H9 (cell line): ENCODE data around the gene NOP9. TPM values are rescaled to one million over a fixed set of nuclear protein-coding genes. Genes with fewer than 3 reads are reported as not detected.
A peak's percentile ranks its signal among the peaks of the same experiment; 100 is the strongest.

Experiments used
- DNase-seq: peaks from one replicate; pipeline ENCODE4 v3.0.0-alpha.2; 2017
- H2AFZ ChIP-seq: one replicate; pipeline ENCODE4 v1.6.1; 2013; ENCODE audit warnings: mild to moderate bottlenecking, low read length, control low read depth, moderate library complexity
- H2AK5ac ChIP-seq: 2 replicates; pipeline ENCODE4 v1.6.1; 2013; ENCODE audit warnings: low read length, control low read depth, mixed read lengths; ENCODE audit not compliant: insufficient read length
- H2BK120ac ChIP-seq: one replicate; pipeline ENCODE4 v1.6.1; 2013; ENCODE audit warnings: low read depth, mild to moderate bottlenecking, low read length, control low read depth, inconsistent platforms; ENCODE audit not compliant: poor library complexity, severe bottlenecking
- H2BK12ac ChIP-seq: 2 replicates; pipeline ENCODE4 v1.6.1; 2013; ENCODE audit warnings: low read length, control low read depth, mixed read lengths, low read depth; ENCODE audit not compliant: insufficient read length
- H2BK15ac ChIP-seq: 2 replicates; pipeline ENCODE4 v1.6.1; 2013; ENCODE audit warnings: low read depth, low read length, control low read depth
- H2BK20ac ChIP-seq: one replicate; pipeline ENCODE4 v1.6.1; 2013; ENCODE audit warnings: low read depth, mild to moderate bottlenecking, low read length, control low read depth, inconsistent platforms; ENCODE audit not compliant: poor library complexity, severe bottlenecking
- H2BK5ac ChIP-seq: 2 replicates; pipeline ENCODE4 v1.6.1; 2013; ENCODE audit warnings: low read length, control low read depth, mixed read lengths; ENCODE audit not compliant: insufficient read length
- H3K14ac ChIP-seq: 2 replicates; pipeline ENCODE4 v1.6.1; 2013; ENCODE audit warnings: low read length, control low read depth; ENCODE audit not compliant: insufficient read depth
- H3K18ac ChIP-seq: 2 replicates; pipeline ENCODE4 v1.6.1; 2013; ENCODE audit warnings: low read depth, mild to moderate bottlenecking, mixed read lengths, low read length, control low read depth; ENCODE audit not compliant: insufficient read length
- H3K23ac ChIP-seq: 2 replicates; pipeline ENCODE4 v1.6.1; 2013; ENCODE audit warnings: low read length, control low read depth, mixed read lengths, low read depth; ENCODE audit not compliant: insufficient read length
- H3K23me2 ChIP-seq: 2 replicates; pipeline ENCODE4 v1.6.1; 2013; ENCODE audit warnings: low read depth, mild to moderate bottlenecking, mixed read lengths, low read length, control low read depth; ENCODE audit not compliant: insufficient read length, poor library complexity, severe bottlenecking
- H3K27ac ChIP-seq: 2 replicates; pipeline ENCODE4 v1.5.1; 2013; ENCODE audit warnings: low read length, control low read depth, mixed read lengths, low read depth; ENCODE audit not compliant: insufficient read length
- H3K27me3 ChIP-seq: 2 replicates; pipeline ENCODE4 v1.6.1; 2013; ENCODE audit warnings: low read length, control low read depth, inconsistent platforms; ENCODE audit not compliant: insufficient read depth
- H3K4ac ChIP-seq: 2 replicates; pipeline ENCODE4 v1.6.1; 2013; ENCODE audit warnings: low read depth, mild to moderate bottlenecking, control low read depth, inconsistent platforms, low read length, moderate library complexity
- H3K4me1 ChIP-seq: 2 replicates; pipeline ENCODE4 v1.6.1; 2013; ENCODE audit warnings: low read length, control low read depth, inconsistent platforms; ENCODE audit not compliant: insufficient read depth
- H3K4me2 ChIP-seq: 2 replicates; pipeline ENCODE4 v1.6.1; 2013; ENCODE audit warnings: low read length, control low read depth, mixed read lengths; ENCODE audit not compliant: insufficient read length, insufficient read depth
- H3K56ac ChIP-seq: 2 replicates; pipeline ENCODE4 v1.6.1; 2013; ENCODE audit warnings: low read depth, mild to moderate bottlenecking, mixed read lengths, low read length, control low read depth; ENCODE audit not compliant: insufficient read length
- H3K79me1 ChIP-seq: 2 replicates; pipeline ENCODE4 v1.6.1; 2013; ENCODE audit warnings: low read depth, mild to moderate bottlenecking, moderate library complexity, low read length, control low read depth, inconsistent platforms; ENCODE audit not compliant: insufficient read depth, poor library complexity, severe bottlenecking
- H3K79me2 ChIP-seq: 2 replicates; pipeline ENCODE4 v1.6.1; 2013; ENCODE audit warnings: low read length, control low read depth, inconsistent platforms; ENCODE audit not compliant: insufficient read depth
- H3K9ac ChIP-seq: 2 replicates; pipeline ENCODE4 v1.6.1; 2013; ENCODE audit warnings: low read length, control low read depth, mixed read lengths; ENCODE audit not compliant: insufficient read length; ENCODE audit errors: extremely low read depth
- H3K9me3 ChIP-seq: one replicate; pipeline ENCODE4 v1.6.1; 2013; ENCODE audit warnings: low read depth, low read length, inconsistent platforms; ENCODE audit not compliant: control insufficient read depth
- H3T11ph ChIP-seq: one replicate; pipeline ENCODE4 v1.6.1; 2013; ENCODE audit warnings: mild to moderate bottlenecking, low read length, control low read depth, inconsistent platforms
- H4K20me1 ChIP-seq: one replicate; pipeline ENCODE4 v1.6.1; 2013; ENCODE audit not compliant: control insufficient read depth, insufficient read length, insufficient read depth
- H4K5ac ChIP-seq: 2 replicates; pipeline ENCODE4 v1.6.1; 2013; ENCODE audit warnings: low read depth, mild to moderate bottlenecking, mixed read lengths, low read length, control low read depth; ENCODE audit not compliant: insufficient read length
- H4K8ac ChIP-seq: replicated peaks from 2 replicates; pipeline ENCODE4 v1.6.1; 2013; ENCODE audit warnings: low read length, control low read depth, mixed read lengths, low read depth; ENCODE audit not compliant: insufficient read length
- H4K91ac ChIP-seq: 2 replicates; pipeline ENCODE4 v1.6.1; 2013; ENCODE audit warnings: low read depth, mild to moderate bottlenecking, moderate library complexity, mixed read lengths, low read length, control low read depth; ENCODE audit not compliant: insufficient read length
- H3K27ac Mint-ChIP-seq, 3 experiments: 2 replicates in 2 of 3; 3 replicates in 1 of 3; pipeline ENCODE4 v1.8.0; 2020 to 2021; ENCODE audit warnings: mixed read lengths in 3 of 3, mild to moderate bottlenecking in 1 of 3, moderate library complexity in 1 of 3
- H3K27me3 Mint-ChIP-seq: 2 replicates; pipeline ENCODE4 v1.8.0; 2021; ENCODE audit warnings: low read depth, mild to moderate bottlenecking, moderate library complexity, mixed read lengths
- H3K36me3 Mint-ChIP-seq, 3 experiments: 2 replicates in 2 of 3; 3 replicates in 1 of 3; pipeline ENCODE4 v1.8.0; 2020 to 2021; ENCODE audit warnings: low read depth in 3 of 3, mixed read lengths in 3 of 3; ENCODE audit not compliant: insufficient read depth in 1 of 3
- H3K4me1 Mint-ChIP-seq, 2 experiments: 2 replicates each; pipeline ENCODE4 v1.8.0; 2020; ENCODE audit warnings: mixed read lengths in 2 of 2
- H3K4me3 Mint-ChIP-seq, 2 experiments: 2 replicates in 1 of 2; 3 replicates in 1 of 2; pipeline ENCODE4 v1.8.0; 2020 to 2021; ENCODE audit warnings: mild to moderate bottlenecking in 2 of 2, mixed read lengths in 2 of 2, moderate library complexity in 1 of 2
- H3K9me3 Mint-ChIP-seq, 2 experiments: 2 replicates in 1 of 2; 3 replicates in 1 of 2; pipeline ENCODE4 v1.8.0; 2020; ENCODE audit warnings: mild to moderate bottlenecking in 2 of 2, mixed read lengths in 2 of 2, moderate library complexity in 1 of 2
- CTCF ChIP-seq: fragments of 200-600 bp; sonication (generic); conservative IDR thresholded peaks from 3 replicates; pipeline ENCODE4 v1.8.0; 2021; ENCODE audit warnings: antibody characterized with exemption, mild to moderate bottlenecking
- WGBS: extraction: QIAGEN DNeasy Blood & Tissue Kit; methylation state at CpG from one replicate; pipeline ENCODE4 v1.1.7; 2013; ENCODE audit warnings: missing lambda C conversion rate, low lambda C conversion rate, mixed read lengths; ENCODE audit not compliant: insufficient read length; ENCODE audit errors: extremely low coverage; 5-methylcytosine and 5-hydroxymethylcytosine counted together
- total RNA-seq: library from RNA; stranded (reverse); gene quantifications from 2 replicates; pipeline ENCODE4 v1.2.1, GENCODE V29; 2021

Gene NOP9
- total RNA-seq, 1 experiment from 2014 or later = 34.7 TPM

GRCh38 chr14:24347134-24347533, 47.5 kb downstream of the NOP9 start:
- H3K4me1 Mint-ChIP-seq = peaks cover 0 to 6% of the 10 kb centered on the region in 2 experiments; a peak in 2 of 4 replicates
- no peaks in the 10 kb centered on the region for H3K23me2 ChIP-seq
- H3T11ph ChIP-seq = no peak overlapping the region
- no peak overlapping the region for H3K18ac ChIP-seq
- peak overlapping the region; percentile 23 for H2AFZ ChIP-seq
- no peaks in the 10 kb centered on the region for H3K79me2 ChIP-seq
- H4K20me1 ChIP-seq = no peaks in the 10 kb centered on the region
- H2BK15ac ChIP-seq = no peak overlapping the region
- no peak overlapping the region for H3K4me3 Mint-ChIP-seq
- H2BK12ac ChIP-seq = no peak overlapping the region
- H3K23ac ChIP-seq = no peak overlapping the region
- no peak overlapping the region for H3K4me2 ChIP-seq
- DNase-seq = no peak
- no peak overlapping the region for H2AK5ac ChIP-seq
- peak overlapping the region in 1 of 3 experiments; percentile 43; a peak in 2 of 7 replicates for H3K27ac Mint-ChIP-seq
- no peak overlapping the region for H3K27ac ChIP-seq
- no peaks in the 10 kb centered on the region for H3K4me1 ChIP-seq
- peaks cover 85% of the 10 kb centered on the region for H3K27me3 Mint-ChIP-seq
- no peak overlapping the region for H3K9ac ChIP-seq
- H2BK120ac ChIP-seq = no peak overlapping the region
- no peaks in the 10 kb centered on the region for H3K9me3 ChIP-seq
- no peak overlapping the region for H3K56ac ChIP-seq
- TF ChIP-seq CTCF = no peak
- no peaks in the 10 kb centered on the region for H3K79me1 ChIP-seq
- H4K5ac ChIP-seq = no peak overlapping the region
- H2BK5ac ChIP-seq = no peak overlapping the region
- no peak overlapping the region for H4K91ac ChIP-seq
- H3K4ac ChIP-seq = no peak overlapping the region; the same call in 1 of the 2 replicates
- no peak overlapping the region for H2BK20ac ChIP-seq
- H3K14ac ChIP-seq = no peak overlapping the region; the same call in 1 of the 2 replicates
- no CpG with 5 or more reads among the region's 1 CpG for WGBS
- H4K8ac ChIP-seq = no peak overlapping the region
- no peaks in the 10 kb centered on the region; the same call in 1 of the 2 replicates for H3K27me3 ChIP-seq
- no peaks in the 10 kb centered on the region for H3K36me3 Mint-ChIP-seq
- no peaks in the 10 kb centered on the region for H3K9me3 Mint-ChIP-seq
